CD4-positive, alpha-beta memory T cell (primary cell): Measurements from ENCODE around the gene PHF3. TPM values are rescaled to one million over a fixed set of nuclear protein-coding genes. Genes with fewer than 3 reads are reported as not detected.
"Not testable (repeated sequence)": the region's sequence is repeated elsewhere in the genome, so short reads cannot be mapped to it uniquely, and the experiment has no call there.

Source experiments
- CTCF ChIA-PET: fragments of 350-600 bp; sonication (Branson Sonifier 250); formaldehyde crosslinking; loops from one replicate; lab custom pipeline; 2021; ENCODE audit warnings: inconsistent platforms; ENCODE audit not compliant: partially characterized antibody; lab: Charles Lee
- POLR2A ChIA-PET: fragments of 350-600 bp; sonication (Branson Sonifier 250); formaldehyde crosslinking; loops from one replicate; lab custom pipeline; 2021; ENCODE audit not compliant: partially characterized antibody; lab: Charles Lee
- DNase-seq, 5 donors: peaks; one replicate each; pipeline versions ENCODE4 v3.0.0 to v3.0.0-alpha.2; 2020 to 2022; ENCODE audit warnings: mixed read lengths in 1 of 5
- H3K27ac ChIP-seq: one replicate; pipeline ENCODE4 v1.7.0; 2013; ENCODE audit warnings: low read depth, low read length
- H3K27me3 ChIP-seq: 2 replicates; pipeline ENCODE4 v1.7.0; 2013; ENCODE audit warnings: mild to moderate bottlenecking, low read length, moderate library complexity; ENCODE audit not compliant: insufficient read depth
- H3K36me3 ChIP-seq: 2 replicates; pipeline ENCODE4 v1.7.0; 2013; ENCODE audit warnings: mild to moderate bottlenecking, low read length, moderate library complexity; ENCODE audit not compliant: insufficient read depth
- H3K4me1 ChIP-seq: 2 replicates; pipeline ENCODE4 v1.7.0; 2013; ENCODE audit warnings: mild to moderate bottlenecking, low read length, moderate library complexity; ENCODE audit not compliant: insufficient read depth
- H3K4me3 ChIP-seq, 2 donors: one replicate each; pipeline ENCODE4 v1.7.0; 2013; ENCODE audit warnings: low read length in 2 of 2, mild to moderate bottlenecking in 1 of 2
- H3K9me3 ChIP-seq, 2 donors: one replicate each; pipeline ENCODE4 v1.7.0; 2013; ENCODE audit warnings: low read length in 2 of 2, control low read depth in 1 of 2; ENCODE audit not compliant: control insufficient read depth in 1 of 2
- H3K27ac Mint-ChIP-seq, 7 donors: one replicate each; pipeline ENCODE4 v1.8.0; 2020 to 2021; ENCODE audit warnings: mixed read lengths in 7 of 7, mild to moderate bottlenecking in 6 of 7, inconsistent platforms in 3 of 7, moderate library complexity in 3 of 7
- H3K27me3 Mint-ChIP-seq, 2 donors: one replicate each; pipeline ENCODE4 v1.8.0; 2020 to 2021; ENCODE audit warnings: mixed read lengths in 2 of 2
- H3K36me3 Mint-ChIP-seq, 2 donors: one replicate each; pipeline ENCODE4 v1.8.0; 2020 to 2021; ENCODE audit warnings: mixed read lengths in 2 of 2, inconsistent platforms in 1 of 2, mild to moderate bottlenecking in 1 of 2
- H3K4me1 Mint-ChIP-seq, 4 donors: one replicate each; pipeline ENCODE4 v1.8.0; 2020 to 2021; ENCODE audit warnings: mixed read lengths in 4 of 4, mild to moderate bottlenecking in 1 of 4
- H3K4me3 Mint-ChIP-seq, 8 donors: one replicate each; pipeline ENCODE4 v1.8.0; 2020 to 2021; ENCODE audit warnings: mixed read lengths in 8 of 8, mild to moderate bottlenecking in 7 of 8, moderate library complexity in 6 of 8, inconsistent platforms in 3 of 8
- H3K9me3 Mint-ChIP-seq, 8 donors: one replicate each; pipeline ENCODE4 v1.8.0; 2020 to 2021; ENCODE audit warnings: mixed read lengths in 8 of 8, mild to moderate bottlenecking in 5 of 8, inconsistent platforms in 3 of 8, moderate library complexity in 1 of 8
- intact Hi-C: fragments of 100-400 bp; cut with micrococcal nuclease; formaldehyde crosslinking; loops from one replicate; pipeline ENCODE4 v1.15.1; 2023
- polyA plus RNA-seq, 2 donors: library from polyadenylated mRNA; unstranded; fragments of 300-500 nt; fragmentation: Illumina TruSeq; gene quantifications; one replicate each; pipeline ENCODE4 v1.2.3, GENCODE V29; 2021
- total RNA-seq, 2 experiments: library from RNA; stranded (reverse); gene quantifications; one replicate each; pipeline ENCODE4 v1.2.3, GENCODE V29; 2021

PHF3 gene
- total and polyA plus RNA-seq, 4 experiments from 2014 or later = 5.1 to 119 (median 81.1) TPM

DNA sequence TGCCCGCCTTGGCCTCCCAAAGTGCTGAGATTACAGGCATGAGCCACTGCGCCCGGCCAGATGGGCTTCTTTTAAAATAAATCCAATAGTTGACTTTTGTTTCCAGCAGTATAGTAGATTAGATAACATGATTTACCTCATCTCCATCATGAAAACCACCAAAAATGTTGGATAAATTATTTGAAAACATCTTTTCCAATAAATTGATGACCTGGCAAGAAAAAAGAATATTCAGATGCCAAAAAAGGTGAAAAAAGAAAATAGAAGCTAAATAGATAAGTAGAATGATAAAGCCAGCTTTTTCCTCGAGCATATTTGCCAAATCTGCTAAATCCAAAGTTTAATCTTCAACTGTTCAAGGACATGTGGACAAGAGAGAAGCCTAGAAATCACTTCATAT, 109.2 kb downstream of the PHF3 start:
- Histone ChIP-seq H3K27me3 (no peaks in the 10 kb centered on the region), H3K27ac (no peak overlapping the region), H3K4me1 (no peaks in the 10 kb centered on the region), H3K9me3 (no peaks in the 10 kb centered on the region), H3K36me3 (no peaks in the 10 kb centered on the region), H3K4me3 (no peak overlapping the region)
- H3K27ac Mint-ChIP-seq = no peak overlapping the region
- peaks cover 0 to 12% (median 9%) of the 10 kb centered on the region in 8 donors for H3K9me3 Mint-ChIP-seq
- peaks cover 0 to 16% of the 10 kb centered on the region in 2 donors for H3K36me3 Mint-ChIP-seq
- DNase-seq = no peak
- H3K4me3 Mint-ChIP-seq = no peak overlapping the region
- H3K4me1 Mint-ChIP-seq = peaks cover 0 to 2% (median under 1%) of the 10 kb centered on the region in 4 donors
- ChIA-PET CTCF (interaction anchor here (1.5 kb wide), 1 partner anchor 9 kb away, joined by 4 read pairs; no protein-coding TSS in a partner anchor), POLR2A (no interaction called here)
- H3K27me3 Mint-ChIP-seq = peaks cover 0 to 3% of the 10 kb centered on the region in 2 donors
- intact Hi-C loops = no loop called here

DNA sequence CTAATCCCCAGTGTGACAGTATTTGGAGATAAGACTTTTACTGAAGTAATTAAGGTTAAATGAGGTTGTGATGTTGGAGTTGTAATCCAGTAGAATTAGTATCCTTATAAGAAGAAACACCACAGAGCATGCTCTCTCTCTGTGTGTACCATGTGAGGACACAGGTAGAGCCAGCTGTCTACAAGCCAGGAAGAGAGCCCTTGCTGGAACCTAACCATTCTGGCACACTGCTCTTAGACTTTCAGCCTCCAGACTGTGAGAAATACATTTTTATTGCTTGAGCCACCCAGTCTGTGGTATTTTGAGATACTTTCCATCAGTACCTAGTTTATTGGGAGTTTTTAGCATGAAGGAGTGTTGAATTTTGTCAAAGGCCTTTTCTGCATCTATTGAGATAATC, 110.2 kb downstream of the PHF3 start:
- no peaks in the 10 kb centered on the region for H3K4me1 ChIP-seq
- intact Hi-C loops = no loop called here
- no peaks in the 10 kb centered on the region for H3K27me3 ChIP-seq
- Mint-ChIP-seq H3K27me3 (peaks cover 0 to 3% of the 10 kb centered on the region in 2 donors), H3K4me1 (no peaks in the 10 kb centered on the region), H3K9me3 (peaks cover 0 to 12% (median 8%) of the 10 kb centered on the region in 8 donors), H3K4me3 (no peak overlapping the region), H3K27ac (no peak overlapping the region), H3K36me3 (peaks cover 0 to 16% of the 10 kb centered on the region in 2 donors)
- H3K36me3 ChIP-seq = no peaks in the 10 kb centered on the region
- ChIA-PET POLR2A (no interaction called here), CTCF (no interaction called here)
- H3K9me3 ChIP-seq = no peaks in the 10 kb centered on the region
- no peak for DNase-seq
- no peak overlapping the region for H3K4me3 ChIP-seq
- H3K27ac ChIP-seq = no peak overlapping the region

DNA sequence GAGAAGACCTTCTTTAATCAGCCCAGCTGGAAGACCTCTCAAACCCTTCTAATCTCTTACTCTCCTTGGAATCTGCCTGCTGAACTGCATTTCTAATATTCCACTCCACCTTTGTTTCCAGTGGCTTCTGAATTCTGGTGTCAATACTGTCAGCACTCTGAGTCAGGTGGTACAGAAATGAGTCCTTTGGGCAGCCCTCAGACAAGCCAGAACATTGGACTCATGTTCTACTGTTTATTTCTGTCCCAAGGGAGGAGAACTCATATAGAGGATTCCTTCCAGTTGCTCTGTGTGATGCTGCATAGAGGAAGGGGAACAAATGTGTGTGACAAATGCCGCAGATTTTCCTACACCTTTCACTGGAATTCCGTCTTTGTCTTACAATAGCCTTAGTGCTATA, 114.8 kb downstream of the PHF3 start:
- Histone ChIP-seq H3K27me3 (no peaks in the 10 kb centered on the region), H3K4me1 (no peaks in the 10 kb centered on the region), H3K9me3 (no peaks in the 10 kb centered on the region), H3K27ac (no peak overlapping the region), H3K4me3 (no peak overlapping the region), H3K36me3 (no peaks in the 10 kb centered on the region)
- Mint-ChIP-seq H3K4me1 (no peaks in the 10 kb centered on the region), H3K27ac (no peak overlapping the region), H3K9me3 (peaks cover 3 to 18% (median 11%) of the 10 kb centered on the region in 8 donors), H3K36me3 (peaks cover 6 to 29% of the 10 kb centered on the region in 2 donors), H3K27me3 (peaks cover 0 to 3% of the 10 kb centered on the region in 2 donors), H3K4me3 (no peak overlapping the region)
- POLR2A ChIA-PET = no interaction called here
- DNase-seq = no peak
- intact Hi-C loops = no loop called here
- CTCF ChIA-PET = interaction anchor here (2.4 kb wide), 1 partner anchor 152 kb away, joined by 8 read pairs; no protein-coding TSS in a partner anchor

DNA sequence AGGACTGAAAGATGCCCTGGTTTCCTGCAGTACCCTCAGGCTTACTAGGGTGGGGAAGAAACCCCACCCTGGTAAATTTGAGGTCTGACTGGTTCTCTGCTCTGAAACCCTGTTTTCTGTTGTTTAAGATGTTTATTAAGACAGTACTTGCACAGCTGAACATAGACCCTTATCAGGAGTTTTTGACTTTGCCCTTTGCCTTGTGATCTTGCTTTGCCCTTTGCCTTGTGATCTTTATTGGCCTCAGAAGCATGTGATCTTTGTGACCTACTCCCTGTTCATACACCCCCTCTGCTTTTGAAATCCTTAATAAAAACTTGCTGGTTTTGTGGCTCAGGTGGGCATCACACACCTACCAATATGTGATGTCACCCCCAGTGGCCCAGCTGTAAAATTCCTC, 121.7 kb downstream of the PHF3 start:
- H3K4me3 ChIP-seq, H3K27me3 Mint-ChIP-seq, H3K9me3 ChIP-seq, DNase-seq, POLR2A ChIA-PET, H3K27me3 ChIP-seq, H3K4me1 Mint-ChIP-seq, H3K27ac ChIP-seq, H3K4me1 ChIP-seq, H3K36me3 ChIP-seq, H3K4me3 Mint-ChIP-seq, intact Hi-C loops: not testable (repeated sequence)
- CTCF ChIA-PET = interaction anchor here (1.3 kb wide), 1 partner anchor 159 kb away, joined by 8 read pairs; no protein-coding TSS in a partner anchor
- Mint-ChIP-seq H3K36me3 (peaks cover 19 to 30% of the 10 kb centered on the region in 2 donors), H3K27ac (peak overlapping the region in 1 of 7 donors; percentile 53), H3K9me3 (peaks cover 0 to 30% (median 23%) of the 10 kb centered on the region in 8 donors)

DNA sequence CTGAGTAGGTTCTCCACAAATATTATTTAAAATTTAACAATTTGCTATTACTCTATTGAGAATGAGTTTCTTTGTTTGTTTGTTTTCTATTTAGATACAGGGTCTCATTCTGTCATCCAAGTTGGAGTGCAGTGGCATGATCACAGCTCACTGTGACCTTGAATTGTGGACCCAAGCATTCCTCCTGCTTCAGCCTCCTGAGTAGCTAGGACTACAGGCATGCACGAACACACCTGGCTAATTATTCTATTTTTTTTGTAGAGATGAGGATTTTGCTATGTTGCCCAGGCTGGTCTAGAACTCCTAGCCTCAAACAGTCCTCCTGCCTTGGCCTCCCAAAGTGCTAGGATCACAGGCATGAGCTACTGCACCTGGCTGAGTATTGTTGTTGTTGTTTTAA, 122.2 kb downstream of the PHF3 start:
- H3K4me1 ChIP-seq = no peaks in the 10 kb centered on the region
- no peak overlapping the region for H3K4me3 ChIP-seq
- no peaks in the 10 kb centered on the region for H3K36me3 ChIP-seq
- ChIA-PET POLR2A (no interaction called here), CTCF (interaction anchor here (1.3 kb wide), 1 partner anchor 159 kb away, joined by 8 read pairs; no protein-coding TSS in a partner anchor)
- H3K27ac ChIP-seq = no peak overlapping the region
- Mint-ChIP-seq H3K9me3 (peaks cover 0 to 30% (median 23%) of the 10 kb centered on the region in 8 donors), H3K4me1 (no peaks in the 10 kb centered on the region), H3K4me3 (no peak overlapping the region), H3K27me3 (peaks cover 0 to 2% of the 10 kb centered on the region in 2 donors), H3K36me3 (peaks cover 19 to 28% of the 10 kb centered on the region in 2 donors), H3K27ac (no peak overlapping the region)
- intact Hi-C loops = no loop called here
- DNase-seq = no peak
- no peaks in the 10 kb centered on the region for H3K9me3 ChIP-seq
- no peaks in the 10 kb centered on the region for H3K27me3 ChIP-seq

DNA sequence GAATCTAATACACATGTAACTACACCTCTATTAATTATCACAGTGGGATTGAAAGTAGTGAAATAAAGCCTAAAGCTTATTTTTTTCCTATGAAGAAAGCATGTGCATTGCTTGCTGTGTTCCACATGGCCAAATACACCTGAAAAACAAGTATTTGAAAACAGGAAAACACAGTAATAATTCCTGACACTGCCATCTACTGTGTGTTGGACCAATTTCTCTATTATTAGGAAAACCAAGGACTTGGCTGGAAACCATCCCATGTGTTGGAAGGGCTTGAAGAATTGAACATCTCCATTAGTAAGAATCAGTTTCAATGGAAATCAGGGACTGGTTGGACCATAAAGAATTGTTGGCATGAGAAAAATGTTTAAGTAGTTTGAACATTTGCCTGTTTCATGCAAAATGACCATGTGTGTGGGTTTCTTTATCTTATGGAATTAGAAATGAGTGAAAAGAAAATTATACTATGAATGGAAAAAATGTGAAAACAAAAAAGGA, 124.1 kb downstream of the PHF3 start:
- H3K4me3 ChIP-seq = no peak overlapping the region
- peaks cover 0 to 3% of the 10 kb centered on the region in 2 donors for H3K27me3 Mint-ChIP-seq
- H3K27ac Mint-ChIP-seq = no peak overlapping the region
- H3K36me3 Mint-ChIP-seq = peaks cover 16 to 24% of the 10 kb centered on the region in 2 donors
- H3K27ac ChIP-seq = no peak overlapping the region
- H3K27me3 ChIP-seq = no peaks in the 10 kb centered on the region
- H3K9me3 Mint-ChIP-seq = peaks cover 0 to 29% (median 23%) of the 10 kb centered on the region in 8 donors
- ChIA-PET POLR2A (no interaction called here), CTCF (interaction anchor here (9.0 kb wide), 1 partner anchor 161 kb away, joined by 225 read pairs; no protein-coding TSS in a partner anchor)
- intact Hi-C loops = loop anchor here (10.0 kb wide), 1 partner anchor 255 kb away; no protein-coding TSS in a partner anchor
- no peaks in the 10 kb centered on the region for H3K36me3 ChIP-seq
- no peak for DNase-seq
- no peaks in the 10 kb centered on the region for H3K4me1 ChIP-seq
- H3K4me3 Mint-ChIP-seq = no peak overlapping the region
- no peaks in the 10 kb centered on the region for H3K4me1 Mint-ChIP-seq
- H3K9me3 ChIP-seq = no peaks in the 10 kb centered on the region

DNA sequence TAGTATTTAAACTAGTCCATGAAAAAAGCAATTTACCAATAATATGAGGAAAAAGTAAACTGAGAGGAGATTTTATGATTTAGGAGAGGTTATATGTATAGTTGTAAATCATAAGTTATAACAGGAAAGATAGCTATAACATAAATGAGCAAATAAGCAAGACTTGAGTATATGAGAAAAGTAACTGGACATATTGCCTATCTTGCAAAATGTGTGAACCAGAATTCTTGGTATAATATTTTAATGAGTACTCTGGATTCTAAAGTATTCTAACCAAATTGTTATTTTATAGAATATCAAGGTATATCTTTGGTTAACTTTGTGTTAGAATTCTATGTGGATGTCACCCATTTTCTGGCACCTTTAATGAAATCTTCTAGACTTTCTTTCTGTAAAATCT, 124.6 kb downstream of the PHF3 start:
- H3K27ac Mint-ChIP-seq = no peak overlapping the region
- H3K4me1 Mint-ChIP-seq = no peaks in the 10 kb centered on the region
- H3K36me3 ChIP-seq = no peaks in the 10 kb centered on the region
- no peaks in the 10 kb centered on the region for H3K4me1 ChIP-seq
- no peak overlapping the region for H3K4me3 Mint-ChIP-seq
- H3K27me3 Mint-ChIP-seq = peaks cover 0 to 3% of the 10 kb centered on the region in 2 donors
- no peak for DNase-seq
- POLR2A ChIA-PET = interaction anchor here (0.6 kb wide), 1 partner anchor 162 kb away, joined by 3 read pairs; no protein-coding TSS in a partner anchor
- no peak overlapping the region for H3K4me3 ChIP-seq
- peaks cover 0 to 24% (median 21%) of the 10 kb centered on the region in 8 donors for H3K9me3 Mint-ChIP-seq
- no peak overlapping the region for H3K27ac ChIP-seq
- CTCF ChIA-PET = interaction anchor here (0.9 to 9.0 kb wide), 2 partner anchors 161 to 167 kb away, joined by 4 to 225 read pairs; no protein-coding TSS in a partner anchor
- intact Hi-C loops = loop anchor here (10.0 kb wide), 1 partner anchor 255 kb away; no protein-coding TSS in a partner anchor
- no peaks in the 10 kb centered on the region for H3K27me3 ChIP-seq
- no peaks in the 10 kb centered on the region for H3K9me3 ChIP-seq
- H3K36me3 Mint-ChIP-seq = peaks cover 12 to 19% of the 10 kb centered on the region in 2 donors
